GM19438 (cell line): ENCODE data around the gene NKX2-1.

Experiments used
- ATAC-seq: cut with Tn5 transposase; IDR thresholded peaks from one replicate; pipeline ENCODE4 v1.9.1; 2021; ENCODE audit warnings: low read depth; ENCODE audit not compliant: unreplicated experiment

NKX2-1 gene

GRCh38 chr14:36518031-36518585 is 1.9 kb downstream of the NKX2-1 start:
- ATAC-seq = no peak

GRCh38 chr14:36517242-36518030 is 2.6 kb downstream of the NKX2-1 start:
- no peak for ATAC-seq

GRCh38 chr14:36516719-36517241 is 3.3 kb downstream of the NKX2-1 start:
- ATAC-seq = no peak

- ATAC-seq = no peak
Measured at GRCh38 chr14:36515896-36516718, 3.9 kb downstream of the NKX2-1 start.

GRCh38 chr14:36515105-36515593 is 4.9 kb downstream of the NKX2-1 start:
- ATAC-seq = no peak

GRCh38 chr14:36514278-36515104 is 5.5 kb downstream of the NKX2-1 start:
- no peak for ATAC-seq

GRCh38 chr14:36513451-36514277 is 6.4 kb downstream of the NKX2-1 start:
- ATAC-seq = no peak

- ATAC-seq = no peak
Measured at GRCh38 chr14:36513012-36513420, 7.0 kb downstream of the NKX2-1 start.

GRCh38 chr14:36512585-36513003 is 7.4 kb downstream of the NKX2-1 start:
- ATAC-seq = no peak

- ATAC-seq = no peak
Measured at GRCh38 chr14:36511981-36512584, 7.9 kb downstream of the NKX2-1 start.

- no peak for ATAC-seq
Measured at GRCh38 chr14:36510874-36511273, 9.2 kb downstream of the NKX2-1 start.

GRCh38 chr14:36510078-36510799 is 9.8 kb downstream of the NKX2-1 start:
- no peak for ATAC-seq

GRCh38 chr14:36509069-36509917 is 10.7 kb downstream of the NKX2-1 start:
- ATAC-seq = no peak

- no peak for ATAC-seq
Measured at GRCh38 chr14:36508418-36509068, 11.5 kb downstream of the NKX2-1 start.

- ATAC-seq = no peak
Measured at GRCh38 chr14:36507847-36508417, 12.1 kb downstream of the NKX2-1 start.
